AG10803 (cell line): ENCODE measurements around the gene NTSR1.

ENCODE experiments used
- DNase-seq: peaks from one replicate; pipeline ENCODE4 v3.0.0; 2010; ENCODE audit warnings: low read depth
- H3K4me3 ChIP-seq: 2 replicates; pipeline ENCODE4 v1.5.1; 2011; ENCODE audit warnings: mild to moderate bottlenecking, low read length, control low read depth
- TF ChIP-seq, protein P1 (sequence below): conservative IDR thresholded peaks from 2 replicates; pipeline ENCODE4 v1.5.1; 2011; ENCODE audit warnings: mild to moderate bottlenecking, low read length, control low read depth, inconsistent platforms

Gene NTSR1

DNA sequence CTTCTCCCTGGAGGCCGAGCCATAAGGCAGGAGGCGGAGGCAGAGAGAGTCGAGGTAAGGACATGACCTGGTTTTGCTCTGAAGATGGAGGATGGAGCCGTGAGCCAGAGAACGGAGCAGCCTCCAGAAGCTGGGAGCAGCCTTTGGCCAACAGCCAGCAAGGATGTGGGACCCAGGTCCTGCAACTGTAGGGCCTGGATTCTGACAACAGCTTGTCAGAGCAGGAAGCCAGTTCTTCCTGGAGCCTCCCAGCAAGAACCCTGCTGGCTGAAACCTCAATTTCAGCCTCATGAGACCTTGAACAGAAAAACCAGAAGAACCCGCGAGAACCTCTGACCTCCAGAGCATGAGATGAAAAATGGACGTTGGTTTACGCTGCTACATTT is 74.2 kb downstream of the NTSR1 start:
- H3K4me3 ChIP-seq: no peak overlapping the region
- no peak for DNase-seq
- TF ChIP-seq, protein P1, sequence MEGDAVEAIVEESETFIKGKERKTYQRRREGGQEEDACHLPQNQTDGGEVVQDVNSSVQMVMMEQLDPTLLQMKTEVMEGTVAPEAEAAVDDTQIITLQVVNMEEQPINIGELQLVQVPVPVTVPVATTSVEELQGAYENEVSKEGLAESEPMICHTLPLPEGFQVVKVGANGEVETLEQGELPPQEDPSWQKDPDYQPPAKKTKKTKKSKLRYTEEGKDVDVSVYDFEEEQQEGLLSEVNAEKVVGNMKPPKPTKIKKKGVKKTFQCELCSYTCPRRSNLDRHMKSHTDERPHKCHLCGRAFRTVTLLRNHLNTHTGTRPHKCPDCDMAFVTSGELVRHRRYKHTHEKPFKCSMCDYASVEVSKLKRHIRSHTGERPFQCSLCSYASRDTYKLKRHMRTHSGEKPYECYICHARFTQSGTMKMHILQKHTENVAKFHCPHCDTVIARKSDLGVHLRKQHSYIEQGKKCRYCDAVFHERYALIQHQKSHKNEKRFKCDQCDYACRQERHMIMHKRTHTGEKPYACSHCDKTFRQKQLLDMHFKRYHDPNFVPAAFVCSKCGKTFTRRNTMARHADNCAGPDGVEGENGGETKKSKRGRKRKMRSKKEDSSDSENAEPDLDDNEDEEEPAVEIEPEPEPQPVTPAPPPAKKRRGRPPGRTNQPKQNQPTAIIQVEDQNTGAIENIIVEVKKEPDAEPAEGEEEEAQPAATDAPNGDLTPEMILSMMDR: no peak

DNA sequence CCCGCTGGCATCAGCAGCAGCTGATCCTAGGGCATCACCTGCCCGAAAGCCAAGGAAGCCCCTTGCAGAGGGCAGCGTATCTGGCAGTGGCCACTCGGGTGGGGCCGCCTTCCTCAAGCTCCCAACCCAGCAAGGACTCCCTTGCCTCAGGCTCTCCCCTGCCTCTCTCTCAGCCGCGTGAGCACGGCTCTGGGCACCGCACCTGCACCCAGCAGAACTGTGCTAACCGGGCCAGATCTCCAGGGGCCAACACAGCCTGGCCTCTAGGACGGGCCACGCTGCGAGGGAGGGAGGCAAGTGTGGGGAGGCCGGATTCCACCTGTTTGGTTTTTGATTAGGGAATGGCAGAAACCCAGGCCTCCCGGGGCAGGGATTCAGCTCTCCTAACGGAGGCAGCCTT is 75.9 kb downstream of the NTSR1 start:
- DNase-seq: no peak
- no peak overlapping the region for H3K4me3 ChIP-seq
- TF ChIP-seq, protein P1: no peak

DNA sequence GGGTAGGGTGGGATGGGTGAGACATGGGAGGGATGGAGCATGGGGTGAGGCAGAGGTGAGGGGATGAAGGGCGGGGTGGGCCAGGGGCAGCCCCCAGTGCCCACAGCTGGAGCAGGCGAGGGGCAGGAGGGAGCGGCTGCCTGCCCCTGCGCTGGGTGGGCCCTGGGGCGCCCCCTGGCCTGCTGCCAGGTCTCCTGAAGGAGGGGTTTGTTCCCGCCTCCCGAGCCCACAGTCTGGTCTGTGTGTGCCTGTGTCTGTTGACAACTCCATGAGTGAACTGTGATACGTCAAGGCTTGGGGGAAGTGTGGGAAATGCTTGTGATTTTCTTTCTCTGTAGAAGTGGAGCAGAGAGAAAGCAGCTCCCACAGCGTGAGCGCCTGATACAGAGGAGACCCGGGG is 76.8 kb downstream of the NTSR1 start:
- TF ChIP-seq, protein P1: no peak
- H3K4me3 ChIP-seq: no peak overlapping the region
- no peak for DNase-seq

DNA sequence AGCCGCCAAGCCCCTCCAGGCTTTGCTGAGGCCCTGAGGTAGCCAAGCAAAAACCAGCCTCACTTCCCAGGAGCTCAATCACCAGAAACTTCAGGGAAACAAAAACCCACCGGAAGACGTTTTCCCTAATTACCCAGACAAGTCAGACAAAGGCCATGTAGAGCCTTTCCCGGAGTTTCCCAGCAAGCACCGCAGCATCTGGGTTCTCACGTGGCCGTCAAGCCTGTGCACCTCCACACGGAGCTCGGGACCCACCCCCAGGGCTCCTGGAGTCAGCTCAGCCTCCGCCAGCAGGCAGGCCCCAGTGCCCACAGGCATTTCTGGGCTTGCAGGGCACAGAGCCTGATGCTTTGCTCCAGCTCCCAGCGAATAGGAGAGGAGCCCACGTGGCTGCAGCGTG is 77.5 kb downstream of the NTSR1 start:
- DNase-seq: no peak
- TF ChIP-seq, protein P1: no peak
- no peak overlapping the region for H3K4me3 ChIP-seq

DNA sequence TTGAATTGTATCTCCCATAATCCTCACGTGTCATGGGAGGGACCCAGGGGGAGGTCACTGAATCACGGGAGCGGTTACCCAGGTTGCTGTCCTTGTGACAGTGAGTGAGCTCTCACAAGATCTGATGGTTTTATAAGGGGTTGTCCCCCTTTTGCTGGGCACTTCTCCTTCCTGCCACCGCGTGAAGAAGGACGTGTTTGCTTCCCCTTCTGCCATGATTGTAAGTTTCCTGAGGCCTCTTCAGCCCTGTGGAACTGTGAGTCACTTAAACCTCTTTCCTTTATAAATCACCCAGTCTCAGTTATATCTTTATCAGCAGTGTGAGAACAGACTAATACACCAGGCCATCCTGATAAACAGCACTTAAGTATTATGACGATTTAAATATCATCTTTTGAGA is 78.7 kb downstream of the NTSR1 start:
- no peak for DNase-seq
- H3K4me3 ChIP-seq: no peak overlapping the region
- TF ChIP-seq, protein P1: no peak

DNA sequence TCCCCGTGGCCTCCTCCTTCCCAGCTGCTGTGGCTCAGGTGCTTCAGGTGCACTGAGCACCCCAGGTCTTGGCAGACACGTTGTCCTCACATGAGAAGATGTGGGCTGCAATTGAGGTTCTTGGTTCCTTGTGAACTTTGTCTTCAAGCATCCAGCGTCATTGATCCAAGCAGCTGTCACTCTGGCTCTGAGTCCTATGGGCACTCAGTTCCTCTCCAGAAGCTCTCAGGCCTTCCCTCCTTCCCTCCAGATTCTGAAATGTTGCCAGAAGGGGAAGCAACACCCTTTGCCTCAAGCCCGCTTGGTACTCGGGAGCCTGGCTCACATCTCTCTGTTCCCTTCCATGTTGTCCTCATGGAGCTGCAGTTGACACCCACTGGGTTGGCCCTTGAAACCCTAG is 79.2 kb downstream of the NTSR1 start:
- TF ChIP-seq, protein P1: no peak
- DNase-seq: no peak

DNA sequence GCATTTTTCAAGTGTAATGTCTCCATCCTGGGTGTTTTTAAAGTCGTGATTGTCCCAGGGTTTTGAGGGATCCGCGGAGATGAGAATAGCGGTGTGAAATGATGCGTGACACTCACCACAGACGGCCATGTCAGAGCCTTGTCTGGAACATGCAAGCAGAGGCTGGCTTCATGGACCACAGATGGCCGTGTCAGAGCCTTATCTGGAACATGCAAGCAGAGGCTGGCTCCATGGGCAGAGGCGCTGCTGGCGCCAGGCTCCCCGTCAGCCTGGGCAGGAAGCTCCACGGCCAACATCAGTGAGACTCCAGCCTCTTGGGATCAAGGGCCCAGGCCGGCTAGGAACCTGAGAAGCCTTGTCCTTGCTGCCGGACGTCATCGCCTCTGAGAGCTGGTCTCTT is 80.0 kb downstream of the NTSR1 start:
- TF ChIP-seq, protein P1: no peak
- no peak for DNase-seq
- no peak overlapping the region for H3K4me3 ChIP-seq

More for the DNA sequence above, 79.2 kb downstream of the NTSR1 start:
- no peak overlapping the region for H3K4me3 ChIP-seq
